Suprapubic skin (tissue), 4 donors: ENCODE data around the gene NCL.

ENCODE experiments used
- CTCF ChIP-seq, 2 donors: fragments of 200-600 bp in 1 of 2; fragments of 450-650 bp in 1 of 2; sonication (generic) in 1 of 2; IDR thresholded peaks; one replicate each; pipeline ENCODE4 v1.5.1; 2016 to 2019; ENCODE audit warnings: antibody characterized with exemption in 2 of 2, mild to moderate bottlenecking in 1 of 2, moderate library complexity in 1 of 2
- POLR2A ChIP-seq, 2 donors: fragments of 450-650 bp; IDR thresholded peaks; one replicate each; pipeline ENCODE4 v1.6.1; 2017; ENCODE audit warnings: antibody characterized with exemption in 2 of 2, mild to moderate bottlenecking in 2 of 2, moderate library complexity in 2 of 2
- POLR2AphosphoS5 ChIP-seq, 3 donors: sonication (generic); formaldehyde crosslinking; IDR thresholded peaks; one replicate each; pipeline ENCODE4 v1.6.1; 2017; ENCODE audit warnings: antibody characterized with exemption in 3 of 3

DNA sequence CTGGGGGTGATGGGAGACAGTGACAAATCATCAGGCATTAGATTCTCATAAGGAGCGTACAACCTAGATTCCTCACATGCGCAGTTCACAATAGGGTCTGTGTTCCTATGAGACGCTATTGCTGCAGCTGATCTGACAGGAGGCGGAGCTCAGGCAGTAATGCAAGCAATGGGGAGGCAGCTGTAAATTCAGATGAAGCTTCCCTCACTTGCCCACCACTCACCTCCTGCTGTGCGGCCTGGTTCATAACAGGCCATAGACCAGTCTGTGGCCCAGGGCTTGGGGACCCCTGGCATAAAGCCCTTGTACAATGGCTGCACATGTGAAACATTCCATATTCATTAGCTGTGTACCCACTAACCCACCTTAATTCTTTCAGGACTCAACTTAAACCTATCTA lies 47.9 kb upstream of the NCL start:
- TF ChIP-seq CTCF (IDR thresholded peaks at IDR 0.05) (no peak), POLR2AphosphoS5 (IDR thresholded peaks at IDR 0.05) (no peak), POLR2A (IDR thresholded peaks at IDR 0.05) (no peak)
